Astrocyte of the spinal cord (primary cell): ENCODE results near the gene SLC6A2.

ENCODE experiments used
- DNase-seq: peaks from one replicate; pipeline ENCODE4 v3.0.0; 2011; ENCODE audit warnings: low read depth, low spot score
- H3K4me3 ChIP-seq: 2 replicates; pipeline ENCODE4 v1.5.1; 2011; ENCODE audit warnings: low read depth, mild to moderate bottlenecking, low read length, moderate library complexity
- CTCF ChIP-seq: IDR thresholded peaks from 2 replicates; pipeline ENCODE4 v1.5.1; 2012; ENCODE audit warnings: low read depth, mild to moderate bottlenecking, low read length, inconsistent platforms
- in situ Hi-C: cut with HindIII; loops from 2 replicates; pipeline ENCODE4 v1.10.0; 2017; ENCODE audit warnings: low sequenced_read_pairs

Gene SLC6A2

DNA sequence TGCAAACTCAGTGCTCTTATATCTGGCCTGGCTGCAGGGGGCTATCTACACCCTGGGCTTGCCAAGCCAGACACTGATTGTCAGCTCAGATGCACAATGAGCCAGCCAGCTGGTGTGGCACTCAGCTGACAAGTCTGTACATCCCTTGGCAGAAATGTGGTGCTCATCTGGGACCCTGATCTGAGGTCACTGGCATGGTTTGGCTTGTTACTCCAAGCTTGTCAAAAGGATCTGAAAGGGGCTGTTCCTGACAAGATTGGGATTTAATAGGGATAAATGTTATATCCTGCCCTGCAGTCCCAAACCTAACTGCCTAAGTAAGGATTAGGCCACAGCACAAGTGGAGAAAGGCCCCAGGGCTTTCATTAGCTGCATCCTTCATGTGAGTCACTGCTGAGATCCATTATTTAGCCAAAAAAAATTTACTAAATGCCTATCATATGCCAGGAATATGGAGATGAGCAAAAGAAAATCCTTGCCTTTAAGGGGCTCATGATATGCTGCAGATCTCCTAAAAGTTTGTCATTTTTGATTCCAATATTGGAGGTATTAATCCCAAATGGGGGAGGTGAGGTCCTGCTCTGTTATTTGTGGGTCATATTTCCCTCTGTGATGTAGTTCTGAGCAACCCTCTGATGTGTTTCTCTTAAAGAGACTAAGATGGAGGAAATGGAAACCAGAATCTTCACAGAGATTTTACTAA, 6.3 kb downstream of the SLC6A2 start:
- in situ Hi-C loops, result no loop called here
- no peak overlapping the region for H3K4me3 ChIP-seq
- DNase-seq, result no peak
- no peak for TF ChIP-seq CTCF

DNA sequence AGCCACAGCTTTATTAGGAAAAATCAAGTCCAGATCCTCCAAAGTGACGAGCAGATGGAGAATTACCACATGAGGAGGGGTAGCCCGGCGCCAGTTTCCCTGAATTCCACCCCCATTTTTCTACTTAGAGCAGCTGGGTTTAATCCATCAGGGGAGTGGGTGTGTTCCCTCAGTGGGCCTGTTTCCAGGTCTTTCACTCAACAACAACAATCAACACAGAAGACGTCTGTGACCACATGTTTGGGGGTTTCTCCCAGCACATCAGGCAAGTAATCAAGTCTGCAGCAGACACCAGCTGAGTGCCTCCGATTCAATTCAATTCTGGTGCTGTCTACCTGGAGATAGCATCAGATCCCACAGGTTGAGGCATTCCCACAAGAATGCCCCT, 6.8 kb downstream of the SLC6A2 start:
- DNase-seq, result no peak
- TF ChIP-seq CTCF, result no peak
- in situ Hi-C loops, result no loop called here
- no peak overlapping the region for H3K4me3 ChIP-seq

DNA sequence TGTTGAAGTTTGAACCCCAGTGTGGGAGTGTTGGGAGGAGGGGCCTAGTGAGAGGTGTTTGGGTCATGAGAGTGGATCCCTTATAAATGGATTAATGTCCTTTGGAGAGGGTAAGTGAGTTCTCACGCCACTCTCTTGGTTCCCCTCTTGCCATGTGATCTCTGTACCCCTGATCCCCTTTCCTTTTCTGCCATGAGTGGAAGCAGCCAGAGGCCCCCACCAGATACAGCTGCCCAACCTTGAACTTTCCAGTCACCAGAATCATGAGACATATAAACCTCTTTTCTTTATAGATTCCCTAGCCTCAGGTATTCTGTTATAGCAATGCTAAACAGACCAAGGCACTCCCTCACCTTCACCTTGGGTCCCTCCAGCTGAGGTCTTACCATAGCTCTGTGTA, 7.4 kb downstream of the SLC6A2 start:
- no peak for DNase-seq
- in situ Hi-C loops, result no loop called here
- no peak overlapping the region for H3K4me3 ChIP-seq
- TF ChIP-seq CTCF, result no peak

GRCh38 chr16:55663765-55664677, 8.2 kb downstream of the SLC6A2 start:
- DNase-seq, result no peak
- no peak overlapping the region for H3K4me3 ChIP-seq
- in situ Hi-C loops, result no loop called here
- no peak for TF ChIP-seq CTCF

DNA sequence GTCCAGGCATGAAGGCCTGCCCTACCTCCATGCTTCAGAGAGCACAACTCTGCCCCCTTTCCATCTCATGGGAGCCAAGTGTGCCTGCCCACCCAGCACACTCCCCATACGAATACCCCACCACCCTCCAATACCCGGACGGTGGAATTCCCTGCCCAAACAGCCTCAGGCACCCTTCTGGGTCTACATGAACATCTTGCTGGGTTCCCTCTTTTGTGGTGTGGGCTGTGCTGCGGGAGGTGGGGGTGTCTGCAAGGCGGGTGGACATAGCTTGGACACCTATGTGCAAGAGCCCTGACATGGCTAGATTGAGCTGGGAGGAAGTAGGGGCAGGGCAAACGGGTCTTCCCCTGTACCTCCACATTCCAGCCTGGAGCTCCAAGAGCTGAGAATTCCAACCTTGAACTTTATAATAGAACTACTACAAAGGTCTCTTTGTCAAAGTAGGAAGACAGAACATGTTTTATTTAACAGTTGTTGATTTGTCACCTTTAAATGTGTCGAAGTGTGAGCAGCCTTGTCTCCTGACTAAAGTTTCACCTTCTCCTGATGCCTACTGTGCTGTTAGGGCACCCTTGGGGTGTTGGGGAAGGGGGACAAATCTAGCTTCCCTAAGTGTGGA, 9.1 kb downstream of the SLC6A2 start:
- in situ Hi-C loops, result no loop called here
- no peak for TF ChIP-seq CTCF
- no peak overlapping the region for H3K4me3 ChIP-seq
- DNase-seq, result no peak

GRCh38 chr16:55665511-55665910, 9.7 kb downstream of the SLC6A2 start:
- H3K4me3 ChIP-seq, result no peak overlapping the region
- TF ChIP-seq CTCF, result no peak
- in situ Hi-C loops, result no loop called here
- no peak for DNase-seq
